Measurements from ENCODE around the gene BIVM. TPM values are rescaled to one million over a fixed set of nuclear protein-coding genes. Genes with fewer than 3 reads are reported as not detected.

BIVM gene
- total RNA-seq, 1 experiment from 2014 or later, result 12.5 TPM

GRCh38 chr13:102768909-102769308, 30.0 kb upstream of the BIVM start:
- ChIA-PET POLR2A (ENCODE audit: unreplicated experiment) (no interaction called here), CTCF (no interaction called here)
- H3K9me3 ChIP-seq (ENCODE audit: insufficient read depth, low read depth), result no peaks in the 10 kb centered on the region
- H3K4me1 ChIP-seq (replicated peaks; ENCODE audit: insufficient read depth), result peaks cover 6% of the 10 kb centered on the region
- peaks cover 3% of the 10 kb centered on the region; the same call in 1 of the 2 replicates for H3K36me3 ChIP-seq (ENCODE audit: low read depth)
- H3K4me3 ChIP-seq, result no peak overlapping the region
- intact Hi-C loops (cut with micrococcal nuclease; ENCODE audit: unreplicated experiment), result no loop called here
- no TSS peak for BruUV-seq (replicated peaks)
- no peak overlapping the region for H3K4me2 ChIP-seq
- H4K20me1 ChIP-seq (ENCODE audit: insufficient read depth), result no peaks in the 10 kb centered on the region
- H3K27ac ChIP-seq, result no peak overlapping the region
- no peak for DNase-seq
- no peaks in the 10 kb centered on the region; the same call in 1 of the 2 replicates for H3F3A ChIP-seq (ENCODE audit: insufficient read depth, low read depth)
- TF ChIP-seq EZH2 (IDR thresholded peaks at IDR 0.05; ENCODE audit: low read depth) (no peak), CTCF (conservative IDR thresholded peaks at IDR 0.05) (no peak)
- peaks cover 15% of the 10 kb centered on the region for H3K79me2 ChIP-seq (ENCODE audit: low read depth)
- no peak overlapping the region for H2AFZ ChIP-seq
- H3K9me2 ChIP-seq (ENCODE audit: insufficient read depth), result no peaks in the 10 kb centered on the region
- H3K27me3 ChIP-seq (ENCODE audit: insufficient read depth, low read depth), result no peaks in the 10 kb centered on the region

GRCh38 chr13:102769679-102770078, 29.2 kb upstream of the BIVM start:
- no TSS peak for BruUV-seq (replicated peaks)

GRCh38 chr13:102770435-102770834, 28.5 kb upstream of the BIVM start:
- Histone ChIP-seq H4K20me1 (ENCODE audit: insufficient read depth) (no peaks in the 10 kb centered on the region), H3K79me2 (ENCODE audit: low read depth) (peaks cover 15% of the 10 kb centered on the region), H3K4me3 (no peak overlapping the region), H3K4me1 (replicated peaks; ENCODE audit: insufficient read depth) (peaks cover 11% of the 10 kb centered on the region), H3K9me2 (ENCODE audit: insufficient read depth) (no peaks in the 10 kb centered on the region), H3K4me2 (no peak overlapping the region), H3K27me3 (ENCODE audit: insufficient read depth, low read depth) (no peaks in the 10 kb centered on the region), H3K9me3 (ENCODE audit: insufficient read depth, low read depth) (no peaks in the 10 kb centered on the region), H3K27ac (no peak overlapping the region), H3K36me3 (ENCODE audit: low read depth) (peaks cover 3% of the 10 kb centered on the region; the same call in 1 of the 2 replicates), H3F3A (ENCODE audit: insufficient read depth, low read depth) (no peaks in the 10 kb centered on the region; the same call in 1 of the 2 replicates), H2AFZ (no peak overlapping the region)
- no TSS peak for BruUV-seq (replicated peaks)
- DNase-seq, result no peak
- TF ChIP-seq EZH2 (IDR thresholded peaks at IDR 0.05; ENCODE audit: low read depth) (no peak), CTCF (conservative IDR thresholded peaks at IDR 0.05) (no peak)
- ChIA-PET CTCF (no interaction called here), POLR2A (ENCODE audit: unreplicated experiment) (no interaction called here)
- intact Hi-C loops (cut with micrococcal nuclease; ENCODE audit: unreplicated experiment), result loop anchor here (5.0 kb wide), 1 partner anchor 173 kb away; the partner anchor contains the start of gene TPP2

More at GRCh38 chr13:102769679-102770078, 29.2 kb upstream of the BIVM start:
- H4K20me1 ChIP-seq (ENCODE audit: insufficient read depth), result no peaks in the 10 kb centered on the region
- H3K27me3 ChIP-seq (ENCODE audit: insufficient read depth, low read depth), result no peaks in the 10 kb centered on the region
- H3K4me2 ChIP-seq, result no peak overlapping the region
- peaks cover 15% of the 10 kb centered on the region for H3K79me2 ChIP-seq (ENCODE audit: low read depth)
- peaks cover 3% of the 10 kb centered on the region; the same call in 1 of the 2 replicates for H3K36me3 ChIP-seq (ENCODE audit: low read depth)
- H3K4me1 ChIP-seq (replicated peaks; ENCODE audit: insufficient read depth), result peaks cover 11% of the 10 kb centered on the region
- no peaks in the 10 kb centered on the region; the same call in 1 of the 2 replicates for H3F3A ChIP-seq (ENCODE audit: insufficient read depth, low read depth)
- no peak overlapping the region for H3K4me3 ChIP-seq
- TF ChIP-seq EZH2 (IDR thresholded peaks at IDR 0.05; ENCODE audit: low read depth) (no peak), CTCF (conservative IDR thresholded peaks at IDR 0.05) (no peak; the same call in 1 of the 2 replicates)
- H3K27ac ChIP-seq, result no peak overlapping the region
- CTCF ChIA-PET, result no interaction called here
- H2AFZ ChIP-seq, result no peak overlapping the region
- DNase-seq, result no peak
- intact Hi-C loops (cut with micrococcal nuclease; ENCODE audit: unreplicated experiment), result loop anchor here (5.0 kb wide), 1 partner anchor 172 kb away; the partner anchor contains the start of gene TPP2
- H3K9me2 ChIP-seq (ENCODE audit: insufficient read depth), result no peaks in the 10 kb centered on the region
- POLR2A ChIA-PET (ENCODE audit: unreplicated experiment), result no interaction called here
- no peaks in the 10 kb centered on the region for H3K9me3 ChIP-seq (ENCODE audit: insufficient read depth, low read depth)
